HG03521 (cell line): ENCODE results near the gene MEOX2.

ENCODE experiments used
- ATAC-seq: cut with Tn5 transposase; IDR thresholded peaks from one replicate; pipeline ENCODE4 v1.9.1; 2021; ENCODE audit warnings: mild to moderate bottlenecking, moderate library complexity; ENCODE audit not compliant: unreplicated experiment

Gene MEOX2

GRCh38 chr7:15566476-15566875, 120.0 kb downstream of the MEOX2 start:
- ATAC-seq: no peak

GRCh38 chr7:15561835-15562234, 124.6 kb downstream of the MEOX2 start, which contains the start of gene AGMO:
Gene AGMO (minus strand): TSS chr7:15562015.
- no peak for ATAC-seq
